SIG-M5 treated with dmso at 0.1 percent for 504 hours (cell line): ENCODE data around the gene UTP15.

Experiments
- DNase-seq: peaks from one replicate; lab custom pipeline; 2025; ENCODE audit not compliant: unreplicated experiment; lab: John Stamatoyannopoulos, UW

The UTP15 gene

DNA sequence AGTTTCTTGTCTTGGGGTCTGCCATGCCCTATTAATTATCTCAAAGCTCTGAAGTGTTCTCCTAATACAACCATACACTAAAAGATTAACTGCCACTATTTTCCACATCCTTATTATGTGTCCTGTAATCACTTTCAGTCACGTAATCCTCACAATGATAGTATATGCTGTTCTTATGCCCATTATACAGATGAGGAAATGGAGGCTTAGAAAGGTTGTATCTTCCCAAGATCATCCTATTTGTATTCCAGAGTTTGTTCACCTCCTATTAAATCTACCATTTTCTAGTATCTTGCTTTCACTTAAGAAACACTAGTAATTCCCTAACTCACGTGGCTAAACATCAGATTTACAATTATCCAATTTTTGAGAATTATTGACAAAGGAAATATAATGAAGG lies 57.5 kb downstream of the UTP15 start:
- no peak for DNase-seq

DNA sequence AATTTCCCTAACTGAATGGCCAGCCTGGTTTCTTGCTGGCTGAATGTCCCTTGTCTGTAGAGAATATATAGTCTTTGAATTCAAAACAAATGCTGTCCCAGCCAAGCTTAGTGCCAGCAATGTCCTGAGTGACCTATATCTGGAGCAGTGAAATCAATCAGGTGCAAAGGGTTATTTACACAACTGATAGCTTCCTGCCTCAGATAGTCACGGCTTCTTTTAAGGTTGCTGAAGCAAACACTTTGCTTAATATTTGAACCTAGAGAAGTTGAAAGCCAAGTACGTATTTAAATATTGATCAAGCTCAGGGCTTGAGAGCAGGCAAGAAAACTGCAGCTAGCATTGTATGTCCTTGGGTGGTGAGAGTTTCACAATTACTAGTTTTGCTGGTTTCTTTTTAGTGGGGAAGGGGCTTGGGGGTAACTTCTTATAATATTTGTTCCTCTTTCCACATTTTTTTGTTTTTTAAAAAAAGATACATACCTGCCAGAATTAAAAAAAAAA lies 58.4 kb downstream of the UTP15 start:
- DNase-seq: no peak

DNA sequence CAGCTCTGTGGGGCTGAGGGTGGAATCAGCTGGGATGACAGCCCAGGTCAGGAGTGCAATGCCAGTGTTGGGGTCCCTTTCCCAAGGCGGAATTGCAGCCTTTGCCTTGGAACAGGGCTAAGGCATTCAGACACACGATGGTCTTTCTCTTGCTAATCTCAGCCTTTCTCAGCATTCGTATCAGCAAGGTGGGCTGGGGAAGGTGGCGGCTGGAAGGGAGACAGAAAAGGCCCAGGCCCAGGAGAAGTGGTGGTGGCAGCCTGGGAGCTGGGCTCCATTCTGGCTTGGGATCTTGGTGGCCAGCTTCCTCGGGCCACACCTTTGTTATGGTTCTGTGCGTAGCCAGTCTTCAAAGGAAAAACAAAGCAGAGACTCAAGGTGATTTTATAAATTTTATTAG lies 59.3 kb downstream of the UTP15 start:
- no peak for DNase-seq

DNA sequence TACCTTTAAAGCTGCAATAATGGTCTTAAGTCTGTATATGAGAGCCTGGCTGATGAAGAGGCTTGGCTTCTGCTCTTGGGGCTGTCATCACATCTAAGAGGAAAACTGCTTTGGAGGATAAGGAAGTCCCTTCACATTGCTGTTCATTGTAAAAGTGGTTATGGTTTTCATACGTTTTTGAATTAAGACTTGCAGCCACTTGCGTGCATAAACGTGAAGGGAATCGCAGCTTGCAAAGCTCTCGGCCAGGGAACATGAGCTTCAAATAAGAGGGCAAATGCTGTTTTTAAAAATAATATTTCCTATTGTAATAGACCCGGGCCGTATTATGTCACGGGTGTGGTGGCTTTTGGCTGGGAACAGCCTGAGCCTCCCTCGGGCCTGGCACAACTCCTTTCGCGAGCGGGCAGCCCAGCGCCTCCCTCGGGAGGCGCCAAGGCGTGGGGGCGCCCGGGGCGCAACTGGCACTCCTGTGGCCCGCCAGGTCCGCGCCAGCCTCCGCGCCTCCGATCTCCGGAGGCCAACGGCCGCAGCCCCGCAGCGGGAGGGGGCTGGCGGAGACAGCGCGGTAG lies 59.9 kb downstream of the UTP15 start:
- DNase-seq: no peak

DNA sequence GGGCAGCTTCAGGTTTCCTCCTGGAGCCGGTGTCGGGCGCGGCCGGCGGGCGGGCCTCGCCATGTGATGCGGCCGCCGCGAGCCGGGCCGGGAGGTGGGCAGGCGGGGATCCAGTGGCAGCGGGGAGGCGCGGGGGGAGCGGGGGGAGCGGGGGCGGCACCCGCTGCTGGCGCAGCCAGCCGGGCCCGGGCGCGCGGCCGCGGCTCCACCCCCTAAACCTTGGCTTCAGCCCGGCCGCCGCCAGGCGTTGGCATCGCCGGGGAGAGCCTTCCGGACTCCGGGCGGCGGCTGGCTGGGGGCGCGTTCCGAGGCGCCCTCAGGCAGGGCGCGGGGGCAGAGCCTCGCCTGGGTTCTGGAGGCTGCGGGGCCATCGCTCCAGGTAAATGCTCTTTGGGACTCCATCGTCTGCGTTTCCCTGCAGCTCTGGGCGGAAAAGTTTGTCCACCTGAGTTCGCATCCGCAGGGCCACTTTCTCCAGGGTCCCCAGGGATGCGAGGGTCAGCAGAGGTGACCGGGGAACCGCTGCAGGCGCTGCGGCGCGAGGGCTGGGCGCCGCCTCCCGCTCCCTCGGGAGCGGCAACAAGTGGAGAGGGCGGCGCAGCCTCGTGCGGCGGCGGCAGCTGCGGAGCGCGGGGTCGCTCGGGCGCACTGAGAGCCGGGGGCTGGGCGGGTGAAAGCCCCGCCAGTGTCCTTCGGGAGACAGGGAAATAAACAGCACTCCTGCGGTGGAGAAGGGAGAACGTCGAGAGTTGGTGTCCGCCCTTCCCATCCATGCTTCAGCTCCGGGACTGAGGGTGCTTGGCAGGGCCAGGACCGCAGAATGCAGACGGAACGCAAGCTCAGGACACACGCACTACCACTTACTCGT lies 60.6 kb downstream of the UTP15 start, which contains the start of gene ARHGEF28:
TSS of gene ARHGEF28 (plus strand) at position 253 of the 868 bp plus-strand sequence. CDS start 58,656 bp downstream, outside the sequence.
- peak; percentile 34 for DNase-seq

DNA sequence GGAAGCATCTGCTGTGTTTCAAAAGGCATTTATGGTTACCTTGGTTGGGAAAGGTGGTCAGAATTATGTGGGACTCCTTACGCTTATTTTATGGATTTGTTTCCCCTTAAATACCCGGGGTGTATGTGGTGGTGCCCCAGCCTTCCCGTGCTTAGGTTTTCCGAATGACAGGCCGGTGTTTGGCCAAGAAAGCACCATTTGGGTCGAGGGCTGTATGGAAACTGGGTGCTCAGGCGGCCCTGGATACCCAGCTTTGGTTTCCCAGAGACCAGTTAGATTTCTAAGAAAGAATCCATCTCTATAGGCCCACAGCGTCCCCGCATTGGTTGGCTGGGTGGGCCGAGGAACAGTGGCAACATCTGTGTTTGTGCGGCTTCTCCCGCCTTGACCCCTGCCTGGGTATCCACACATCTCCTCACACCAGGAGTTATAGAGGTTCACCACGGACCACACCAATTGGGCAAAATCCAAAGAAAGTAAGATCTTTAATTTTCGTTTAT lies 61.3 kb downstream of the UTP15 start:
- DNase-seq: no peak

DNA sequence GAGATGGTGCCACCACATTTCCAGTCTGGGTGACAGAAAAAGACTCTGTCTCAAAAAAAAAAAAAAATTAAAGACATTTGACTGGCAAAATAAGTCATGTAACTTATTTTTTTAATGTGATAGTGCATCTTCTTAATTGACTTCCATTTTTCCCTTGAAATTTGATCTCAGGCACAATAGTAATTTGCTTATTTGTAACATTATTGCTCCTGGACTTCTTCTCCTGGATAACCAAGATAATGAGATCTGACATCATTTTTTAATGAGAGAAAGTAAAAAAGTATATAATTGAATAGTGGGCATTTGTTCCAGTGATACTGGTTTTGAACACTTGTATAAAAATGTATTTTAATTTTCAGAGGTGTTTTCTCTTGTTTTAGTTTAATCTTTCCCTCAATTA lies 63.9 kb downstream of the UTP15 start:
- no peak for DNase-seq

DNA sequence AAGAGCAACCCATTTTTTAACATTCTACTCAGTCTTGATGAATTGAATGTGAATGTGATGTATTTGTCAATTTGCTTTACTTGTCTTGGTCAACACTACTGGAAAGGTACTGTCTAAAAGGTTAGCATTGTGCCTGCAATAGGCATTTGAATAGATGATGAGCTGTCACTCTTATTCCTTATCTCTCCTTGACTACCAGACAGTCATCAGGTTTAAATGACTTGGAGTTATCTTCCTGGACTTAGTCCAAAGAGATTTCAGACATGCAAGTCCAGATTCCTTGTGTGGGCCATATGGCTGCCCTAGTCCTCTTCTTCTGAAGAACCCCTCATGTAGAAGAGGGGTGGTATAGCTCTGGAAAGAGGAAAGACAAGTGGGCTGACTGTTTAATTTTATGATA lies 65.2 kb downstream of the UTP15 start:
- DNase-seq: no peak

DNA sequence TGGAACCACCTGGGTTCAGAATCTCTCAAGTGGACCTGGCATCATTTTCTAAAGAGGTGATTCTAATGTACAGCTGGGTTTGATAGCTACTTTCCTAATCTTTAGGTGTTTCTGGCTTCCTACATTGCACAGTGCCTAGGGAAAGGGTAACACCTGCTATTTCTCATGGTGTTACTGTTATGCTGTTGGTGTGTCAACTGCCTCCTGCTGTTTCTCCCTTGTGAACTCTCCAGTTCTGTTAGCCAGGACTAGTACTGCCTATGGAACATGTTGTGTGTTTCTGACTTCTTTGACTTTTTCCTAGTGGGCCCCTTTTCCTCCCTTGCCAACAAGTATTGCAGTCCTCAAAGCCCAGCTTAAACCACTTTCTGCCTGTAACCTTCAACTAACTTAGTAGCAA lies 66.0 kb downstream of the UTP15 start:
- no peak for DNase-seq
